MM.1S (cell line): Measurements from ENCODE around the gene DYRK3.
A peak's percentile ranks its signal among the peaks of the same experiment; 100 is the strongest.

Experiments used
- DNase-seq: peaks from one replicate; pipeline ENCODE4 v3.0.0-alpha.2; 2015
- H2AFZ ChIP-seq: fragments of 300-600 bp; sonication (generic); 2 replicates; pipeline ENCODE4 v1.6.0; 2016; ENCODE audit warnings: antibody characterized with exemption, low read length
- H3F3A ChIP-seq: fragments of 300-600 bp; sonication (generic); 2 replicates; pipeline ENCODE4 v1.6.1; 2016; ENCODE audit warnings: mild to moderate bottlenecking, antibody characterized with exemption, low read length, moderate library complexity, mixed read lengths; ENCODE audit not compliant: insufficient read depth
- H3K27ac ChIP-seq: fragments of 300-600 bp; sonication (generic); 2 replicates; pipeline ENCODE4 v1.5.1; 2016; ENCODE audit warnings: mild to moderate bottlenecking, low read length
- H3K27me3 ChIP-seq: fragments of 300-600 bp; sonication (generic); replicated peaks from 2 replicates; pipeline ENCODE4 v1.6.0; 2016; ENCODE audit warnings: low read length; ENCODE audit not compliant: insufficient read depth
- H3K36me3 ChIP-seq: fragments of 300-600 bp; sonication (generic); replicated peaks from 2 replicates; pipeline ENCODE4 v1.6.1; 2016; ENCODE audit warnings: mild to moderate bottlenecking, low read length, mixed read lengths; ENCODE audit not compliant: insufficient read depth
- H3K4me1 ChIP-seq: fragments of 300-600 bp; sonication (generic); 2 replicates; pipeline ENCODE4 v1.6.1; 2016; ENCODE audit warnings: low read length, mixed read lengths
- H3K4me2 ChIP-seq: fragments of 300-600 bp; sonication (generic); 2 replicates; pipeline ENCODE4 v1.6.0; 2016; ENCODE audit warnings: low read depth, low read length
- H3K4me3 ChIP-seq: fragments of 300-600 bp; sonication (generic); 2 replicates; pipeline ENCODE4 v1.5.1; 2016; ENCODE audit warnings: low read length, mixed read lengths
- H3K79me2 ChIP-seq: fragments of 300-600 bp; sonication (generic); 2 replicates; pipeline ENCODE4 v1.6.1; 2016; ENCODE audit warnings: mixed run types, low read length, mixed read lengths
- H3K9ac ChIP-seq: fragments of 300-600 bp; sonication (generic); 2 replicates; pipeline ENCODE4 v1.6.1; 2016; ENCODE audit warnings: low read length, mixed read lengths
- H3K9me2 ChIP-seq: fragments of 300-600 bp; sonication (generic); replicated peaks from 2 replicates; pipeline ENCODE4 v1.6.1; 2016; ENCODE audit warnings: mild to moderate bottlenecking, low read length, mixed read lengths; ENCODE audit not compliant: insufficient read depth
- H3K9me3 ChIP-seq: fragments of 300-600 bp; sonication (generic); replicated peaks from 2 replicates; pipeline ENCODE4 v1.6.1; 2016; ENCODE audit warnings: mild to moderate bottlenecking, low read length, mixed read lengths; ENCODE audit not compliant: insufficient read depth
- H4K20me1 ChIP-seq: fragments of 300-600 bp; sonication (generic); 2 replicates; pipeline ENCODE4 v1.6.1; 2016; ENCODE audit warnings: mild to moderate bottlenecking, low read length, moderate library complexity, mixed read lengths; ENCODE audit not compliant: insufficient read depth
- EZH2 ChIP-seq: fragments of 300-600 bp; sonication (generic); optimal IDR thresholded peaks from 2 replicates; pipeline ENCODE3; 2017; ENCODE audit warnings: low read depth, mild to moderate bottlenecking, antibody characterized with exemption, low read length, mixed read lengths
- EZH2phosphoT487 ChIP-seq: fragments of 300-600 bp; sonication (generic); IDR thresholded peaks from 2 replicates; pipeline ENCODE4 v1.6.1; 2018; ENCODE audit warnings: antibody characterized with exemption, low read length
- TF ChIP-seq, protein P1 (sequence below): fragments of 300-600 bp; sonication (generic); IDR thresholded peaks from 2 replicates; pipeline ENCODE4 v1.5.1; 2016; ENCODE audit warnings: antibody characterized with exemption, low read length, mixed read lengths

Gene DYRK3

DNA sequence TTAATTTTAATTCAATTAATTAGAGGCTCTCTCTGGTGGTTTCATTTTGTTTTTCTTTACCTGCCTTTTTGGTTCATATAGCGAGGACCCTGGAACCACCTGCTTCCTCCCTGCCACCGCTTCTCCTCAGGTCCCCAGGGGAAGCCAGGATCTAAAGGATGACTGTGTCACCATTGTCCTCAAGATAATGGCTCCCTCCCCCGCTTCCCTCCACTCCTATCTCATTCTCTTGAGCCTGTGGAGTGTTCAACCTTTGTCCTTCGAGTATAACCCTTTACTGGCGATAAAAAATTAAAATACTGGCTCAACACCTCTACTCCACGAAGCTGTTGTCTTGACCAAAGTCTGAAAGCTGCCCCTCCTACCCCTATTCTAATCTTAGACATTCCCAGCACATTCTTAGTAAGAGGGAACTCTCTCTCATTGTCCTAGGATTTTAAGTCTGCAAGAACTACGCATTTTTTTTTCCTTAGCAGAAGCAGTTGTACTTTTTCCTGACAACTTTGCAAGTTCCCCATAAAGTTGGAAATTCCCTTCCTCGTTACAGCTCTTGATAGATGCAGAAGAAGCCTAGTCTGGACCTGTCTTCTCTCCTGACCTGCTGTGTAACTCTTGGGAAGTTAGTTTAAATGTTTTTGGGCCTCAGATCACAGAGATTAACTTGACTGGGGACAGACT lies 36.8 kb downstream of the DYRK3 start:
- Histone ChIP-seq H3K9me3 (no peaks in the 10 kb centered on the region), H3K4me2 (no peak overlapping the region), H3K79me2 (no peaks in the 10 kb centered on the region), H3K9me2 (no peaks in the 10 kb centered on the region), H3F3A (peaks cover 9% of the 10 kb centered on the region), H3K4me1 (peaks cover 39% of the 10 kb centered on the region), H3K36me3 (no peaks in the 10 kb centered on the region), H3K27me3 (no peaks in the 10 kb centered on the region), H2AFZ (no peak overlapping the region), H4K20me1 (no peaks in the 10 kb centered on the region), H3K4me3 (no peak overlapping the region), H3K9ac (no peak overlapping the region), H3K27ac (no peak overlapping the region)
- DNase-seq, result no peak
- TF ChIP-seq, protein P1, sequence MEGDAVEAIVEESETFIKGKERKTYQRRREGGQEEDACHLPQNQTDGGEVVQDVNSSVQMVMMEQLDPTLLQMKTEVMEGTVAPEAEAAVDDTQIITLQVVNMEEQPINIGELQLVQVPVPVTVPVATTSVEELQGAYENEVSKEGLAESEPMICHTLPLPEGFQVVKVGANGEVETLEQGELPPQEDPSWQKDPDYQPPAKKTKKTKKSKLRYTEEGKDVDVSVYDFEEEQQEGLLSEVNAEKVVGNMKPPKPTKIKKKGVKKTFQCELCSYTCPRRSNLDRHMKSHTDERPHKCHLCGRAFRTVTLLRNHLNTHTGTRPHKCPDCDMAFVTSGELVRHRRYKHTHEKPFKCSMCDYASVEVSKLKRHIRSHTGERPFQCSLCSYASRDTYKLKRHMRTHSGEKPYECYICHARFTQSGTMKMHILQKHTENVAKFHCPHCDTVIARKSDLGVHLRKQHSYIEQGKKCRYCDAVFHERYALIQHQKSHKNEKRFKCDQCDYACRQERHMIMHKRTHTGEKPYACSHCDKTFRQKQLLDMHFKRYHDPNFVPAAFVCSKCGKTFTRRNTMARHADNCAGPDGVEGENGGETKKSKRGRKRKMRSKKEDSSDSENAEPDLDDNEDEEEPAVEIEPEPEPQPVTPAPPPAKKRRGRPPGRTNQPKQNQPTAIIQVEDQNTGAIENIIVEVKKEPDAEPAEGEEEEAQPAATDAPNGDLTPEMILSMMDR, result no peak
- TF ChIP-seq EZH2 (no peak), EZH2phosphoT487 (no peak)

DNA sequence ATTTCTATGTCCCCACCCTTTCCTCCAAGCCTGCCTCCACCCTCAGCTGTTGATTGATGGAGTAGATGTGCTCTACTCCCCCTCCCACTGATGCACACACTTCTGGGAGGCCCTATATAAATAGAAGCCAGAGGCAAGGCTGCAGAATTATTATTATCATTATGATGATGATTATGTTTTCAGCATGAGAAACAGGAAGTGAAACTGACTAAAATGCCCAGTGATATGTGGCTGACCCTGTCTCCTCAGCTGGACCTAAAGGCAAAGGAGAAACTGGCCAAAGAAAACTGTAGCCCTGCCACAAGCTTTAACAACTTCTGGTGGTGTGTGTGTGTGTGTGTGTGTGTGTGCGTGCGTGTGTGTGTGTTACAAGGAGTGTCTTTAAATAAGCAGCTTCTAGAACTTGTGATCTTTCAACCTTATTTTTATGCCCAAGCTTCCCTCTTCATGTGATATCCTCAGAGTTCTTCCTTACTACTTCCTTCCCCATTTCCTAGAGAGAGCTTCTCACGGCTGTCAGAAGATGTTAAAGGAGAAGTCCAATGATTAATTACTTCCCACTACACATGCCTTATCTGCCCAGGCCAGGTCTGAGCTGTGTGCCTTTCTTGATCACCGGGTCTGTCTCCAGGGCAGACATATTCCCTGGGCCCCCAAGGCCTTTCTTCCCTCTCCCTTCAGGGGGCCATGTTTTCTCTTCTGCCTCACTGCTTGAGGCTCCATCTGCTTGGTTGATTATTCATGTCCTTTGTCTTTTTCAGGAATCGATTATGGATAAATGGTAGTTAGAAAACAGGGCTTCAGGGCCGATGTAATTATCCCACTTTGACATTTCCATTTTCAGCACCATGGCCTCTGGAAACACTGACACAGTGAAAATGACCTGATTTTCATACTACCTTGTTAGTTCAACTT lies 37.8 kb downstream of the DYRK3 start:
- H3K27me3 ChIP-seq, result no peaks in the 10 kb centered on the region

DNA sequence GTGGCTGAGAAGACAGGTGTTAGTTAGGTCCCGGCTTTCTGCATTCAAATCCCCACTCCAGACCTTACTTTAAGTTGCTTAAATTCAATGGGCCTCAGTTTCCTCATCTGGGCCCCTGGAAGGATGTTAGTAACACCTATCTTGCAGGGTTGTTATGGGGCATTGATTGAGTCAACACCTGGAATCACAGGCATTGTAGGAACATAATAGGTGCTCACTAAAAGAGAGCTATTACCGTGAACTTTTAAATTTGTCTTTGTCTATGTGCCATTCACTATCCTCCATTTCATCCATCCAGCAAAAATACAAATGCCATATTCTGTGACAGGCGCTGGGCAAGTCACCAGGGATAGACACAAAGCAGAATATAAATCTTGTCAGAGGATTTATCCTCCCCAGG lies 38.9 kb downstream of the DYRK3 start:
- TF ChIP-seq, protein P1, result no peak
- TF ChIP-seq EZH2, result no peak
- TF ChIP-seq EZH2phosphoT487, result no peak
- Histone ChIP-seq H4K20me1 (no peaks in the 10 kb centered on the region), H3K27ac (no peak overlapping the region), H3K36me3 (no peaks in the 10 kb centered on the region), H3F3A (peaks cover 19% of the 10 kb centered on the region), H3K27me3 (no peaks in the 10 kb centered on the region), H3K9ac (no peak overlapping the region), H3K4me2 (no peak overlapping the region), H3K9me3 (no peaks in the 10 kb centered on the region), H3K9me2 (no peaks in the 10 kb centered on the region), H3K4me1 (peaks cover 52% of the 10 kb centered on the region), H3K79me2 (no peaks in the 10 kb centered on the region), H2AFZ (no peak overlapping the region), H3K4me3 (no peak overlapping the region)
- DNase-seq, result no peak

More for the DNA sequence above, 37.8 kb downstream of the DYRK3 start:
- H3K4me3 ChIP-seq, result no peak overlapping the region
- no peak overlapping the region for H2AFZ ChIP-seq
- peaks cover 9% of the 10 kb centered on the region for H3F3A ChIP-seq
- peaks cover 42% of the 10 kb centered on the region for H3K4me1 ChIP-seq
- H3K9me3 ChIP-seq, result no peaks in the 10 kb centered on the region
- H3K27ac ChIP-seq, result no peak overlapping the region
- H4K20me1 ChIP-seq, result no peaks in the 10 kb centered on the region
- TF ChIP-seq, protein P1, result no peak
- TF ChIP-seq EZH2 (no peak), EZH2phosphoT487 (no peak)
- H3K9me2 ChIP-seq, result no peaks in the 10 kb centered on the region
- H3K4me2 ChIP-seq, result peak overlapping the region; percentile 17; the same call in 1 of the 2 replicates
- no peak overlapping the region for H3K9ac ChIP-seq
- H3K36me3 ChIP-seq, result no peaks in the 10 kb centered on the region
- H3K79me2 ChIP-seq, result no peaks in the 10 kb centered on the region
- peak; percentile 37 for DNase-seq
